Keratinocyte (primary cell): ENCODE results near the gene SIPA1. TPM values are rescaled to one million over a fixed set of nuclear protein-coding genes. Genes with fewer than 3 reads are reported as not detected.

Experiments
- DNase-seq: peaks from one replicate; pipeline ENCODE4 v3.0.0-alpha.2; 2011; ENCODE audit warnings: low read depth, missing footprints, low spot score
- FAIRE-seq: peaks from 2 replicates; lab custom pipeline; 2011; peaks lifted over from hg19 to GRCh38; lab: Jason Lieb, UNC
- H2AFZ ChIP-seq: 2 replicates; pipeline ENCODE4 v1.6.0; 2012; ENCODE audit warnings: low read length, control low read depth, inconsistent platforms; ENCODE audit not compliant: control insufficient read depth
- H3K27ac ChIP-seq: 2 replicates; pipeline ENCODE4 v1.5.1; 2011; ENCODE audit warnings: low read length; ENCODE audit not compliant: control insufficient read depth, insufficient read depth
- H3K27me3 ChIP-seq: 3 replicates; pipeline ENCODE4 v1.6.0; 2011; ENCODE audit warnings: low read length; ENCODE audit not compliant: control insufficient read depth, insufficient read depth; ENCODE audit errors: extremely low read depth
- H3K36me3 ChIP-seq, 2 experiments: 2 replicates in 1 of 2; 3 replicates in 1 of 2; pipeline ENCODE4 v1.5.1; 2011; ENCODE audit warnings: low read length in 2 of 2, mild to moderate bottlenecking in 1 of 2; ENCODE audit not compliant: control insufficient read depth in 2 of 2, insufficient read depth in 2 of 2; ENCODE audit errors: extremely low read depth in 1 of 2
- H3K4me1 ChIP-seq: 3 replicates; pipeline ENCODE4 v1.5.1; 2011; ENCODE audit warnings: low read length; ENCODE audit not compliant: control insufficient read depth, insufficient read depth; ENCODE audit errors: extremely low read depth
- H3K4me2 ChIP-seq: 3 replicates; pipeline ENCODE4 v1.6.0; 2011; ENCODE audit warnings: low read depth, low read length; ENCODE audit not compliant: control insufficient read depth, insufficient read depth; ENCODE audit errors: extremely low read depth
- H3K4me3 ChIP-seq, 3 experiments: fragments of 200-600 bp in 1 of 3; sonication (generic) in 1 of 3; 2 replicates in 2 of 3; 3 replicates in 1 of 3; pipeline ENCODE4 v1.5.1; 2011 to 2016; ENCODE audit warnings: low read length in 3 of 3, mild to moderate bottlenecking in 3 of 3, control low read depth in 2 of 3, inconsistent platforms in 1 of 3, low read depth in 1 of 3, mixed read lengths in 1 of 3, mixed run types in 1 of 3, moderate library complexity in 1 of 3; ENCODE audit not compliant: control insufficient read depth in 2 of 3, insufficient read depth in 2 of 3; ENCODE audit errors: extremely low read depth in 1 of 3
- H3K79me2 ChIP-seq: 2 replicates; pipeline ENCODE4 v1.6.0; 2012; ENCODE audit warnings: low read length; ENCODE audit not compliant: control insufficient read depth, insufficient read depth
- H3K9ac ChIP-seq: 3 replicates; pipeline ENCODE4 v1.6.0; 2011; ENCODE audit warnings: low read length; ENCODE audit not compliant: control insufficient read depth, insufficient read depth; ENCODE audit errors: extremely low read depth
- H3K9me1 ChIP-seq: 3 replicates; pipeline ENCODE4 v1.6.0; 2011; ENCODE audit warnings: low read length; ENCODE audit not compliant: control insufficient read depth, insufficient read depth; ENCODE audit errors: extremely low read depth
- H3K9me3 ChIP-seq: 2 replicates; pipeline ENCODE4 v1.5.1; 2012; ENCODE audit warnings: low read depth, low read length; ENCODE audit not compliant: control insufficient read depth
- H4K20me1 ChIP-seq: 3 replicates; pipeline ENCODE4 v1.6.0; 2011; ENCODE audit warnings: low read length; ENCODE audit not compliant: control insufficient read depth, insufficient read depth; ENCODE audit errors: extremely low read depth
- EZH2 ChIP-seq: IDR thresholded peaks from one replicate; pipeline ENCODE4 v1.6.1; 2012; ENCODE audit warnings: inconsistent platforms, mild to moderate bottlenecking, low read length, moderate library complexity
- dilution Hi-C: fragments of 300-500 bp; cut with MboI; formaldehyde crosslinking; loops from one replicate; pipeline ENCODE4 v1.7.0; 2020; ENCODE audit warnings: low sequenced_read_pairs; ENCODE audit not compliant: extremely low pct_ligation_motif_present
- polyA plus RNA-seq, 5 experiments: library from polyadenylated mRNA; depleted of rRNA in 3 of 5; stranded (reverse) in 3 of 5; stranded (forward) in 1 of 5; unstranded in 1 of 5; fragments of >200 nt; gene quantifications; 1 replicate in 1 of 5; 2 replicates in 3 of 5; 3 replicates in 1 of 5; pipeline versions ENCODE4 v1.2.1 to v1.2.3, GENCODE V29; 2011 to 2012; ENCODE audit warnings: missing spikeins in 2 of 5, low read depth in 1 of 5, low replicate concordance in 1 of 5
- TF ChIP-seq, protein P1 (sequence below), 3 experiments: IDR thresholded peaks in 1 of 3; conservative IDR thresholded peaks in 1 of 3; optimal IDR thresholded peaks in 1 of 3; 2 replicates in 2 of 3; 3 replicates in 1 of 3; pipeline versions ENCODE3 to v1.5.1; 2011; ENCODE audit warnings: low read length in 3 of 3, mild to moderate bottlenecking in 3 of 3, moderate library complexity in 2 of 3, control low read depth in 1 of 3, inconsistent platforms in 1 of 3; ENCODE audit not compliant: insufficient read depth in 2 of 3; ENCODE audit errors: extremely low read depth in 1 of 3

SIPA1 gene
- polyA plus RNA-seq, 1 donor (not counting 4 experiments of a cell fraction or from before 2014, with no cell fraction given): 4.5 TPM

DNA sequence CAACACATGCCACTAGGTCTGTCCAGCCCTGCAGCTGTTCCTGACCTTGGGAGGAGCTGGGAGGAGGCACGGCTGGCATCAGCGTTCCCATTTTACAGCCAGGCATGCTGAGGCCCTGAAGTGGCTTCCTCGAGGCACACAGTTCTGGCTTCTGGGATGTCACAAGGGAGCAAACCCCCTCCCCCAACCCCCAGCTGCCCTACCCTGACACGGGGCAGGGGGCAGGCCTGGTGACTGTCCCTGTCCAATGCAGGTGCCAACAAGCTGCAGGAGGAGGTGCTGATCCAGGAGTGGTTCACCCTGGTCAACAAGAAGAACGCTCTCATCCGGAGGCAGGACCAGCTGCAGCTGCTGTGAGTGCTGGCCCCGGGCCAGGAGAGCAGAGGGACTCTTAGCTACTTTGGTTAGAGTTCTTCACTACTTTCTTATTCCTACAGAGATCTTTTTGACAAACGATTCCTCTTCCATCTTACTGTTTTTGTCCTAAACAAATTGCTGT is 47.6 kb upstream of the SIPA1 start:
- dilution Hi-C loops: no loop called here
- FAIRE-seq (no peak), DNase-seq (no peak)
- peaks cover 35% of the 10 kb centered on the region for H3K4me1 ChIP-seq
- H3K79me2 ChIP-seq: no peaks in the 10 kb centered on the region
- no peak overlapping the region for H3K4me2 ChIP-seq
- H3K9ac ChIP-seq: no peak overlapping the region
- peaks cover 4% of the 10 kb centered on the region for H4K20me1 ChIP-seq
- no peak overlapping the region for H3K4me3 ChIP-seq
- H3K36me3 ChIP-seq: peaks cover 9 to 12% of the 10 kb centered on the region in 2 experiments
- H2AFZ ChIP-seq: no peak overlapping the region
- H3K27ac ChIP-seq: no peak overlapping the region
- H3K9me3 ChIP-seq: no peaks in the 10 kb centered on the region
- H3K27me3 ChIP-seq: no peaks in the 10 kb centered on the region
- no peaks in the 10 kb centered on the region for H3K9me1 ChIP-seq
- TF ChIP-seq, protein P1, sequence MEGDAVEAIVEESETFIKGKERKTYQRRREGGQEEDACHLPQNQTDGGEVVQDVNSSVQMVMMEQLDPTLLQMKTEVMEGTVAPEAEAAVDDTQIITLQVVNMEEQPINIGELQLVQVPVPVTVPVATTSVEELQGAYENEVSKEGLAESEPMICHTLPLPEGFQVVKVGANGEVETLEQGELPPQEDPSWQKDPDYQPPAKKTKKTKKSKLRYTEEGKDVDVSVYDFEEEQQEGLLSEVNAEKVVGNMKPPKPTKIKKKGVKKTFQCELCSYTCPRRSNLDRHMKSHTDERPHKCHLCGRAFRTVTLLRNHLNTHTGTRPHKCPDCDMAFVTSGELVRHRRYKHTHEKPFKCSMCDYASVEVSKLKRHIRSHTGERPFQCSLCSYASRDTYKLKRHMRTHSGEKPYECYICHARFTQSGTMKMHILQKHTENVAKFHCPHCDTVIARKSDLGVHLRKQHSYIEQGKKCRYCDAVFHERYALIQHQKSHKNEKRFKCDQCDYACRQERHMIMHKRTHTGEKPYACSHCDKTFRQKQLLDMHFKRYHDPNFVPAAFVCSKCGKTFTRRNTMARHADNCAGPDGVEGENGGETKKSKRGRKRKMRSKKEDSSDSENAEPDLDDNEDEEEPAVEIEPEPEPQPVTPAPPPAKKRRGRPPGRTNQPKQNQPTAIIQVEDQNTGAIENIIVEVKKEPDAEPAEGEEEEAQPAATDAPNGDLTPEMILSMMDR (optimal IDR thresholded peaks at IDR 0.05 in 1 of 3, IDR thresholded peaks at IDR 0.05 in 1 of 3, conservative IDR thresholded peaks at IDR 0.05 in 1 of 3; ENCODE audit: extremely low read depth in 1 of 3, insufficient read depth in 2 of 3, low read length in 3 of 3): no peak
- TF ChIP-seq EZH2: no peak

DNA sequence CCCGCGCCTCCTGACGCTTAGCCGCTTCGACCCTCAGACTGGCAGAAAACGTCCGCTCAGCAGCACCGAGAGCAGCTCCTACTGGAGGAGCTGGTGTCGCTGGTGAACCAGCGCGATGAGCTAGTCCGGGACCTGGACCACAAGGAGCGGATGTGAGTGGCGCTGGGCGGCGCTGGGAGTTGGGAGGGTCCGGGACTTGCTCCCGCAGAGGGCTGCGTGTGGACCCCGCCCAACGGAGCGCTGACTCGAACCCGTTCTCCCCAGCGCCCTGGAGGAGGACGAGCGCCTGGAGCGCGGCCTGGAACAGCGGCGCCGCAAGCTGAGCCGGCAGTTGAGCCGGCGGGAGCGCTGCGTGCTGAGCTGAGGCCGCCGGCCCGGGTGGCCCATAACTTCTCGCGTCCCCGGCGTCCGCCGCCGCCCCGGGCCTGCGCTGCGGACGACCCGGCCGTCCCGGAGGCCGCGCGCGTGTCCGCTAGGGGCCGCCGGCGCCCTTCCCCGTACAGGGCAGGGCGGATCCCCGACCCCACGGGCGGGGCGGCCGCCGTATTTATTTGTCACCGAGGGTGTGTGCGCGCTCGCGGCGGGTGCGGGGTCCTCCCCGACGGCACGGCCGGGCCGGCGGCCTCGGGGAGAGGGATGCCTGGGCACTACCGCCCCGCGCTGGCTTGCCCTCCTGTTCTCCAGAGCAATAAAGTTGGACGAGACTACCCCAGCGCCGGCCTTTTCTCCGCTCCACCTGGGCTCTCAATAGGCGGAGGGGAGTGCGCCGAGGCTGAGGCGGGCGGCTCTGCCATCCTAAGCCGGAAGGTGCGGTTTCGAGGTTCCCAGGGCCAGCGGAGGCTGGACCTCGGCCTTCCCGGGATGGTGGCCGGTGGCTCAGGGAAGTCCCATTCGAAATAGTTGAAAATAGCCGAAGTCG is 45.7 kb upstream of the SIPA1 start:
- Histone ChIP-seq H3K4me2 (peak overlapping the region; percentile 62), H3K36me3 (peaks cover 0 to 12% of the 10 kb centered on the region in 2 experiments), H4K20me1 (no peaks in the 10 kb centered on the region), H2AFZ (no peak overlapping the region), H3K27ac (peak overlapping the region; percentile 40), H3K27me3 (no peaks in the 10 kb centered on the region), H3K9ac (peak overlapping the region; percentile 37), H3K4me1 (peaks cover 37% of the 10 kb centered on the region), H3K4me3 (peak overlapping the region in 2 of 3 experiments; percentile 18 to 34), H3K9me3 (no peaks in the 10 kb centered on the region), H3K79me2 (no peaks in the 10 kb centered on the region), H3K9me1 (no peaks in the 10 kb centered on the region)
- dilution Hi-C loops: no loop called here
- TF ChIP-seq EZH2: no peak
- TF ChIP-seq, protein P1 (optimal IDR thresholded peaks at IDR 0.05 in 1 of 3, IDR thresholded peaks at IDR 0.05 in 1 of 3, conservative IDR thresholded peaks at IDR 0.05 in 1 of 3; ENCODE audit: extremely low read depth in 1 of 3, insufficient read depth in 2 of 3, low read length in 3 of 3): peak in 1 of 3 experiments; percentile 36
- DNase-seq (no peak), FAIRE-seq (peak; percentile 5)
